CD4-positive, alpha-beta T cell treated with Interleukin-12 subunit alpha and Interleukin-12 subunit beta, for 1 hour (primary cell): ENCODE results near the gene STON2.

ENCODE experiments used
- DNase-seq: peaks from one replicate; pipeline ENCODE4 v3.0.0-alpha.2; 2020

The STON2 gene

GRCh38 chr14:81329640-81330381, 70.3 kb downstream of the STON2 start:
- no peak for DNase-seq

GRCh38 chr14:81326451-81326850, 73.7 kb downstream of the STON2 start:
- no peak for DNase-seq

- DNase-seq: no peak
Measured at GRCh38 chr14:81324011-81324410, 76.1 kb downstream of the STON2 start.

- DNase-seq: no peak
Measured at GRCh38 chr14:81323093-81323492, 77.0 kb downstream of the STON2 start.

- no peak for DNase-seq
Measured at GRCh38 chr14:81319946-81320345, 80.2 kb downstream of the STON2 start.

GRCh38 chr14:81319314-81319713, 80.8 kb downstream of the STON2 start:
- DNase-seq: no peak

- no peak for DNase-seq
Measured at GRCh38 chr14:81315341-81315740, 84.8 kb downstream of the STON2 start.

- no peak for DNase-seq
Measured at GRCh38 chr14:81314443-81315175, 85.5 kb downstream of the STON2 start.

GRCh38 chr14:81313775-81314429, 86.2 kb downstream of the STON2 start:
- DNase-seq: no peak

GRCh38 chr14:81313200-81313599, 86.9 kb downstream of the STON2 start:
- no peak for DNase-seq

GRCh38 chr14:81312289-81312876, 87.7 kb downstream of the STON2 start:
- DNase-seq: no peak

- no peak for DNase-seq
Measured at GRCh38 chr14:81311778-81312177, 88.3 kb downstream of the STON2 start.

- DNase-seq: no peak
Measured at GRCh38 chr14:81311141-81311540, 89.0 kb downstream of the STON2 start.

- no peak for DNase-seq
Measured at GRCh38 chr14:81310606-81311005, 89.5 kb downstream of the STON2 start.

- DNase-seq: no peak
Measured at GRCh38 chr14:81309511-81309910, 90.6 kb downstream of the STON2 start.

- no peak for DNase-seq
Measured at GRCh38 chr14:81305743-81306142, 94.4 kb downstream of the STON2 start.

- DNase-seq: no peak
Measured at GRCh38 chr14:81305065-81305464, 95.1 kb downstream of the STON2 start.

- no peak for DNase-seq
Measured at GRCh38 chr14:81303258-81303935, 96.7 kb downstream of the STON2 start.

- no peak for DNase-seq
Measured at GRCh38 chr14:81302638-81303037, 97.5 kb downstream of the STON2 start.

GRCh38 chr14:81301813-81302212, 98.3 kb downstream of the STON2 start:
- no peak for DNase-seq

- no peak for DNase-seq
Measured at GRCh38 chr14:81301371-81301770, 98.8 kb downstream of the STON2 start.

GRCh38 chr14:81298911-81299310, 101.2 kb downstream of the STON2 start:
- DNase-seq: no peak

GRCh38 chr14:81298122-81298521, 102.0 kb downstream of the STON2 start:
- no peak for DNase-seq
